ENCODE measurements around the gene FMO5. TPM values are rescaled to one million over a fixed set of nuclear protein-coding genes. Genes with fewer than 3 reads are reported as not detected.
"Not testable (repeated sequence)": the region's sequence is repeated elsewhere in the genome, so short reads cannot be mapped to it uniquely, and the experiment has no call there.

The FMO5 gene
- total RNA-seq, 2 experiments from 2014 or later = 0.60 to 0.86 TPM

DNA sequence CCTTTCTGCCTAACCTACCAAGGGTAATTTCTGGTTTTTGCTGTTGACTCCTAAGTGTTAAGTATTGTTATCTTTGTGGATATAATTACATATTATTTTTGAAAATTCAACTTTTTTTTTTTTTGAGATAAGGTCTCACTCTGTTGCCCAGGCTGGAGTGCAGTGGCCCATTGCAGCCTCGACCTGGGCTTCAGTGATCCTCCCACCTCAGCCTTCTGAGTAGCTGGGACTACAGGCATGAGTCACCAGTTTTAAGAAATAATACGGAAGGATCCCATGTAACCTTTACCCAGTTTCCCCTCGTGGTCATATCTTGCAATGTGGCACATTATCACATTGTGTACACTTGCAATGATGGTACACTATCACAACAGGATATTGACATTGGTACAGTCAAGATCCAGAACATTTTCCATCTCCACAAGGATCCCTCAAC, 20.5 kb upstream of the FMO5 start:
- H3K27ac Mint-ChIP-seq = no peak overlapping the region
- no peaks in the 10 kb centered on the region for H3K9me3 Mint-ChIP-seq
- H3K27me3 Mint-ChIP-seq = no peaks in the 10 kb centered on the region
- peaks cover 53% of the 10 kb centered on the region for H3K4me1 Mint-ChIP-seq
- ATAC-seq (ENCODE audit: low read depth) (no peak), DNase-seq (no peak)
- peaks cover 18% of the 10 kb centered on the region for H3K36me3 Mint-ChIP-seq
- POLR2A ChIA-PET = no interaction called here
- no peak overlapping the region for H3K4me3 Mint-ChIP-seq

DNA sequence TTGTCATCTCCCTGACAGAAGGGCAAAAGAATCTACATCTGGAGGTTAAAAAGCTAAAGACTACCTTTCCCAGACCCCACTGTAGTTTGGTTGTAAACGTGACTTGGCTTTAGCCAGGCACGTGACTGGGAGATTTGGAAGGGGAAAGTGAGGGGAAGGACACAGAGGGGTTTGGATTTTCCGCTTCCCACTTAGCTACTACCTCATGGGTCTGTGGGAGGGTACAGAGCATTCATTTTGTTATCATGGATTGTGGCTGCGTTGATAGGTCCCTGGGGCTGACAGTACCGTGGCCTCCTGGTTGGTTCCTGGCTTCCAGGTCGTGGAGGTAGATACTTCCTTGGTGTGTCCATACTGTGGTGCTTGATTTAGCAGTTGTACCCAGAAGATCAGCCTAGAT, 20.0 kb upstream of the FMO5 start:
- ATAC-seq (ENCODE audit: low read depth) = no peak
- Mint-ChIP-seq H3K4me3 (no peak overlapping the region), H3K9me3 (no peaks in the 10 kb centered on the region), H3K36me3 (peaks cover 16% of the 10 kb centered on the region), H3K27me3 (no peaks in the 10 kb centered on the region), H3K4me1 (peaks cover 51% of the 10 kb centered on the region), H3K27ac (no peak overlapping the region)
- no peak for DNase-seq
- POLR2A ChIA-PET = no interaction called here

- peaks cover 13% of the 10 kb centered on the region for H3K36me3 Mint-ChIP-seq
- peak overlapping the region; percentile 94 for H3K4me3 Mint-ChIP-seq
- H3K27ac Mint-ChIP-seq = peak overlapping the region; percentile 11
- ATAC-seq (ENCODE audit: low read depth) (no peak), DNase-seq (no peak)
- POLR2A ChIA-PET = interaction anchor here (1.8 to 2.6 kb wide), 3 partner anchors 71 to 159 kb away, joined by 8 to 19 read pairs (median 10); partner anchors contain the start of gene PRKAB2
- peaks cover 46% of the 10 kb centered on the region for H3K4me1 Mint-ChIP-seq
- no peaks in the 10 kb centered on the region for H3K27me3 Mint-ChIP-seq
- no peaks in the 10 kb centered on the region for H3K9me3 Mint-ChIP-seq
These were observed 18.7 kb upstream of the FMO5 start for GRCh38 chr1:147243841-147244240.

GRCh38 chr1:147243228-147243685, 18.1 kb upstream of the FMO5 start:
- Mint-ChIP-seq H3K27me3 (no peaks in the 10 kb centered on the region), H3K27ac (peak overlapping the region; percentile 81), H3K4me1 (peaks cover 43% of the 10 kb centered on the region), H3K9me3 (no peaks in the 10 kb centered on the region), H3K4me3 (peak overlapping the region; percentile 94), H3K36me3 (peaks cover 13% of the 10 kb centered on the region)
- no peak for DNase-seq
- POLR2A ChIA-PET = interaction anchor here (1.8 to 2.6 kb wide), 3 partner anchors 70 to 159 kb away, joined by 8 to 19 read pairs (median 10); partner anchors contain the start of gene PRKAB2
- ATAC-seq (ENCODE audit: low read depth) = peak; percentile 19

DNA sequence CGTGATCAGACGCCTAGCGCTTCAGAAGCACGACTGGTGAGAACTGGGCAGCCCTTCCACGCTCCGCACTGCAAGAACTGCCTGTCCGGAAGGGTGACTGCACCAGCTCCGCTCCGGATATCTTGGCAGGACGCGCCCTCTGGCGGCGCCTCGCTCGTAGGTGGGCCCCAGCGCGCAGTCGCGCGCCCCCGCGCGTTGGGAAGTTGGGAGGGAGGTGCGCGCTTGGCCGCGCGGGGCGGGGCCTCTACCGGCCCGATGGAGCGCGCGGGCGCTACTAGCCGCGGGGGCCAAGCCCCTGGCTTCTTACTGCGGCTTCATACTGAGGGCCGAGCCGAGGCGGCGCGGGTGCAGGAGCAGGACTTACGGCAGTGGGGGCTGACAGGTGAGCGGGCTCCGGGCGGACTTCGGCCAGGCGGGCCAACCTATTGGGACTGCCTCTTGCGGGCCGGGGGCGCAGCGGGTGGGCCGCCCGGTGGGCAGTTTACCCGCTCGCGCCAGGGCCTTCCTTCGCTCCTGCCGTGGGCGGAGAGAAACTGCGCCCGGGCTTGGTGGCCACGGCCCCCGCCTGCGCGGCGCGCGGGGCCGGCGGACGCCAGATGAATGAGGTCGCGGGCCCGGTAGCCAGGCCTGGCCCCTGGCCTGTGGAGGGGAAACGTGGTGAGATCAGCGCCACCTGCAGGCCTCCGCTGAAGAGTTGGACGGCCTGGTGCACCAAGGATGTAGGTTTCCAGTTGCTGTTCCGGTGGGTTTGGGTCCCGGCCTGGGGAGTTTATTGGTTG, 17.5 kb upstream of the FMO5 start, which contains the start of gene CHD1L:
TSS of gene CHD1L (plus strand) at position 236 of the 779 bp plus-strand sequence. CDS start at position 256, 20 bp downstream.
- peaks cover 13% of the 10 kb centered on the region for H3K36me3 Mint-ChIP-seq
- POLR2A ChIA-PET = interaction anchor here (0.6 to 2.6 kb wide), 4 partner anchors 69 to 855 kb away, joined by 3 to 19 read pairs (median 9); partner anchors contain the start of gene PRKAB2
- DNase-seq (peak; percentile 97), ATAC-seq (ENCODE audit: low read depth) (peak; percentile 90)
- peaks cover 39% of the 10 kb centered on the region for H3K4me1 Mint-ChIP-seq
- peak within 1 kb of the TSS; percentile 94 for H3K4me3 Mint-ChIP-seq
- H3K27ac Mint-ChIP-seq = peak within 1 kb of the TSS; percentile 81
- H3K9me3 Mint-ChIP-seq = no peaks in the 10 kb centered on the region
- H3K27me3 Mint-ChIP-seq = no peaks in the 10 kb centered on the region

DNA sequence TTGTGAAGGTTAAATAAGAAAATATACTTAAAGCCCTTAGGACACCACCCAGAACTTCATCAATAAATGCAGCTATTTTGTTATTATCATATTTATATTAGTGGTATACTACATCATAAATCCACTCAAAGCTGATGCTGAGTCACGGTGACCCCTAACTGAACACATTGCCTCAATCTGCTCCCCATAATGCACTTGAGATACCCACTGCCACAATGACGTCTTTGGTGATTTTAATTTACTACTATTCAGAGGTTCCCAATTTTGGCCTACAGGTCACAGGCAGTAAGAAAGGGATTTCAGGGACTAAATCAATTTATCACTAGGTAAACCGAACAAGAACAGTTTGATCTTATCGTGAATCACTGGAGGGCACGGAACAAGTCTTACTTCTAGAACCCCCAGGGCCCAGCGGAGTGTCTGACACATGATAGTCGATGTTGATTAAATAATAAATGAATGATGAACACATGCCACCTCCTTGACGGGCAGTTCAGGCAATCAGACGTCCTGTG, 16.9 kb upstream of the FMO5 start:
- Mint-ChIP-seq H3K36me3 (peaks cover 8% of the 10 kb centered on the region), H3K27me3 (no peaks in the 10 kb centered on the region), H3K4me3 (peak overlapping the region; percentile 94), H3K9me3 (no peaks in the 10 kb centered on the region), H3K27ac (peak overlapping the region; percentile 72), H3K4me1 (peaks cover 32% of the 10 kb centered on the region)
- no peak for DNase-seq
- POLR2A ChIA-PET = interaction anchor here (0.6 to 2.6 kb wide), 4 partner anchors 69 to 854 kb away, joined by 3 to 19 read pairs (median 9); partner anchors contain the start of gene PRKAB2
- no peak for ATAC-seq (ENCODE audit: low read depth)

DNA sequence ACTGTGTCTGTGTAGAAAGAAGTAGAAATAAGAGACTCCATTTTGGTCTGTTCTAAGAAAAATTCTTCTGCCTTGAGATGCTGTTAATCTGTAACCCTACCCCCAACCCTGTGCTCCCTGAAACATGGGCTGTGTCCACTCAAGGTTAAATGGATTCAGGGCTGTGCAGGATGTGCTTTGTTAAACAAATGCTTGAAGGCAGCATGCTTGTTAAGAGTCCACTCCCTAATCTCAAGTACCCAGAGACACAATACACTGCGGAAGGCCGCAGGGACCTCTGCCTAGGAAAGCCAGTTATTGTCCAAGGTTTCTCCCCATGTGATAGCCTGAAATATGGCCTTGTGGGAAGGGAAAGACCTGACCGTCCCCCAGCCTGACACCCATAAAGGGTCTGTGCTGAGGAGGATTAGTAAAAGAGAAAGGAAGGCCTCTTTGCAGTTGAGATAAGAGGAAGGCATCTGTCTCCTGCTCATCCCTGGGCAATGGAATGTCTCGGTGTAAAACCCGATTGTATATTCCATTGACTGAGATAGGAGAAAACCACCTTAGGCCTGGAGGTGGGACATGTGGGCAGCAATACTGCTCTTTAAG, 15.1 kb upstream of the FMO5 start:
- POLR2A ChIA-PET; DNase-seq; H3K36me3 Mint-ChIP-seq; H3K27ac Mint-ChIP-seq; H3K9me3 Mint-ChIP-seq; H3K27me3 Mint-ChIP-seq; ATAC-seq (ENCODE audit: low read depth); H3K4me3 Mint-ChIP-seq: not testable (repeated sequence)
- H3K4me1 Mint-ChIP-seq = peaks cover 19% of the 10 kb centered on the region

- no peak overlapping the region for H3K4me3 Mint-ChIP-seq
- ATAC-seq (ENCODE audit: low read depth) = no peak
- H3K4me1 Mint-ChIP-seq = peaks cover 12% of the 10 kb centered on the region
- no peak for DNase-seq
- H3K9me3 Mint-ChIP-seq = peaks cover 3% of the 10 kb centered on the region
- POLR2A ChIA-PET = no interaction called here
- peaks cover 2% of the 10 kb centered on the region for H3K27me3 Mint-ChIP-seq
- peaks cover 3% of the 10 kb centered on the region for H3K36me3 Mint-ChIP-seq
- H3K27ac Mint-ChIP-seq = no peak overlapping the region
These were observed 14.0 kb upstream of the FMO5 start for GRCh38 chr1:147238925-147239820.

- DNase-seq = no peak
- ATAC-seq (ENCODE audit: low read depth) = no peak
- Mint-ChIP-seq H3K4me1 (peaks cover 7% of the 10 kb centered on the region), H3K9me3 (peaks cover 3% of the 10 kb centered on the region), H3K4me3 (no peak overlapping the region), H3K36me3 (no peaks in the 10 kb centered on the region), H3K27ac (no peak overlapping the region), H3K27me3 (peaks cover 2% of the 10 kb centered on the region)
- POLR2A ChIA-PET = no interaction called here
These were observed 13.1 kb upstream of the FMO5 start for GRCh38 chr1:147238053-147238902.

DNA sequence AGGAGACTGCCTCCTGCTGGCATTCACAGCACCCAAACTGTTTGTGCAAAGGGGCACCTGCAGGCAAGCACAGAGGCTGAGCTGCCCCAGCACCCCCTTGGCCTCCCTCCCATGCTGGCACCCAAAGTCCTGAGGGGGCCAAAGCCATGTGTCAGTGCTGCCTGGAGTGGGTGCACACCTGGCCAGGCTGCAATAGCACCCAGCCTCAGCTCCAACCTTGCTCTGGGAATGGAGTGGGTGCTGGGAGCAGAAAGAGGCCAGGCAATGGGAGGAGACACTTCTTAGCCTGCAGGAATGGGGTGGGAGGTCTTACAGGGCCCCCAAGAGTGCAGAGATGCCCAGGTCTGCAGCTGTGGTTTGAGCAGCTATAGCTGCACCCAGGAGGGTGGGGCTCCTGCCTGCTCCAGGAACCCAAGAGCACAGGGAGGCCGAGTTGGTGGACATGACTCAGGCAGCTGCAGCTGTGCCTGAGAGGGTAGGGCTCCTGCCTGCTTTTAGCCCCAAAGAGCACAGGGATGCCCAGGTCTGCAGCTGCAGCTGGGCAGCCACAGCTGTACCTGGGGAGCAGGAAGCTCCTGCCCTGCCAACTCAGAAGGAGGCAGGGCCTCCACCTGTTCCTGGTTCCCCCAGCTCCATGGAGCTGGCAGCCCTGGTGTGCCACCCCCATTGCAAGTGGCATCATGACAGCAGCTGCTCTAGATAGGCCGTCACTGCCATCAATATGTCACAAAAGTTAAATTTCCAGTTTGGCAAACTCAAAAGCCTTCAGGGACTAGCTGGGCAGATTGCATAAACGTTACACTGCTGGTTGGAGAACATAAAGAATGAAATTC, 12.0 kb upstream of the FMO5 start:
- Mint-ChIP-seq H3K9me3 (peaks cover 3% of the 10 kb centered on the region), H3K27me3 (peaks cover 2% of the 10 kb centered on the region), H3K36me3 (no peaks in the 10 kb centered on the region), H3K4me1 (peaks cover 5% of the 10 kb centered on the region), H3K27ac (no peak overlapping the region), H3K4me3 (no peak overlapping the region)
- DNase-seq (no peak), ATAC-seq (ENCODE audit: low read depth) (no peak)
- POLR2A ChIA-PET = no interaction called here

DNA sequence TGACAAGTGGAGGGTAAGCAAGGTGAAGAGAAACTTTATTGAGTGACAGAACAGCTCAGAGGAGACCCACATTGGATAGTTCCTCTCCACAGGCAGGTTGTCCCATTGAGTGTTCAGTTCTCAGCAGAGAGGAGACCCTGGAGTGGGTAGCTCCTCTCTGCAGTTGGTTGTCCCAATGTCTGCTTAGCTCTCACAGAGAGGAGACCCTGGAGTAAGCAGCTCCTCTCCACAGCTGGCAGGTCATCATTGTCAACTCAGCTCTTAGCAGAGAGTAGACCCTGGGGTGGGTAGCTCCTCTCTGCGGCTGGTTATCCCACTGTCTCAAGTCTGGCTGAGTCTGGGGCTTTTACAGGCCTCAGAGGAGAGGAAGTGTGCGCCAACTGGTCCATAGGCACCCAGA, 11.3 kb upstream of the FMO5 start:
- H3K4me1 Mint-ChIP-seq = peaks cover 3% of the 10 kb centered on the region
- DNase-seq (no peak), ATAC-seq (ENCODE audit: low read depth) (no peak)
- no peak overlapping the region for H3K4me3 Mint-ChIP-seq
- POLR2A ChIA-PET = no interaction called here
- no peak overlapping the region for H3K27ac Mint-ChIP-seq
- H3K27me3 Mint-ChIP-seq = peaks cover 4% of the 10 kb centered on the region
- peaks cover 3% of the 10 kb centered on the region for H3K9me3 Mint-ChIP-seq
- H3K36me3 Mint-ChIP-seq = no peaks in the 10 kb centered on the region
